GM12891 (cell line): ENCODE measurements around the gene USH2A.

Experiments
- PAX5 ChIP-seq: IDR thresholded peaks from 2 replicates; pipeline ENCODE4 v1.6.1; 2011; ENCODE audit warnings: low read length, moderate library complexity, mild to moderate bottlenecking; ENCODE audit not compliant: insufficient read depth, severe bottlenecking
- POLR2A ChIP-seq: IDR thresholded peaks from 2 replicates; pipeline ENCODE4 v1.6.1; 2011; ENCODE audit warnings: low read depth, low read length, control low read depth
- POLR2AphosphoS5 ChIP-seq: IDR thresholded peaks from 2 replicates; pipeline ENCODE4 v1.6.1; 2011; ENCODE audit warnings: low read depth, low read length, control low read depth
- POU2F2 ChIP-seq: IDR thresholded peaks from 2 replicates; pipeline ENCODE4 v1.6.1; 2011; ENCODE audit warnings: low read depth, mild to moderate bottlenecking, control low read depth, low read length, moderate library complexity
- SPI1 ChIP-seq: IDR thresholded peaks from 2 replicates; pipeline ENCODE4 v1.6.1; 2011; ENCODE audit warnings: low read depth, low read length, control low read depth
- TAF1 ChIP-seq: IDR thresholded peaks from 2 replicates; pipeline ENCODE4 v1.6.1; 2011; ENCODE audit warnings: low read depth, low read length, control low read depth

DNA sequence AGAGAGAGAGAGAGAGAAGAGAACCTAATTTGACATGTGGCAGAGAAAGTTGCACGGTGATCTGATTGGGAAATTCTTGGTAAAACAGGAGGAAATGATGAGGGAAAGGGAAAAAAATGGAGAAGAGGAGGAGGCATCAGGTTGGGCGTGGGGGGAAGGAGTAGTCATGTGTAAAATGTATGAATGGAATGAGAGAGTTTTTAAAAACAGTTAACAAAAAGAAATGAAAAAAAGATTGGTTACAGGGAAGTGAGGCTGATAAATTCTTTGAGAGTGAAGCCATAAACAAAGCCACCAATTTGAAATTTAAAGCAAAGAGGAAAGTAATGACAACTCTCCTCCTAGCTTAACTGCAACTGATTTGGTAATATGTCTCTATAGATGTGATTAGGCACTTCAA, 409.2 kb downstream of the USH2A start:
- TF ChIP-seq POLR2A = no peak
- TF ChIP-seq POLR2AphosphoS5 = no peak
- no peak for TF ChIP-seq PAX5
- no peak for TF ChIP-seq TAF1
- TF ChIP-seq SPI1 = no peak
- no peak for TF ChIP-seq POU2F2
